Measurements from ENCODE around the gene EIF2S2. TPM values are rescaled to one million over a fixed set of nuclear protein-coding genes. Genes with fewer than 3 reads are reported as not detected.

Gene EIF2S2
- total RNA-seq, 5 donors from 2014 or later (not counting 1 experiment from before 2014, with no cell fraction given) = 20.6 to 54.7 (median 48.9) TPM

- no peaks in the 10 kb centered on the region for H3K27me3 ChIP-seq (replicated peaks in 1 of 2; ENCODE audit: control insufficient read depth in 2 of 2, extremely low read depth in 1 of 2, insufficient read depth in 2 of 2, low read length in 1 of 2)
- H3K36me3 ChIP-seq (ENCODE audit: control insufficient read depth in 2 of 2, extremely low read depth in 1 of 2, insufficient read depth in 1 of 2, low read length in 1 of 2) = peaks cover 4 to 7% of the 10 kb centered on the region in 2 donors
- Mint-ChIP-seq H3K4me3 (no peak overlapping the region), H3K27ac (peak overlapping the region; percentile 28 to 37), H3K9me3 (no peaks in the 10 kb centered on the region), H3K4me1 (peaks cover 86 to 94% (median 94%) of the 10 kb centered on the region in 3 donors), H3K27me3 (no peaks in the 10 kb centered on the region), H3K36me3 (peaks cover 10% of the 10 kb centered on the region)
- ATAC-seq (replicated peaks in 1 of 4) (no peak), DNase-seq (no peak)
- no peaks in the 10 kb centered on the region for H3K9me3 ChIP-seq
- peaks cover 0 to 25% of the 10 kb centered on the region in 2 experiments for H3K4me1 ChIP-seq (ENCODE audit: control insufficient read depth in 1 of 2, extremely low read depth in 1 of 2, insufficient read depth in 2 of 2, low read length in 2 of 2)
- ChIA-PET POLR2A (no interaction called here), CTCF (no interaction called here)
- 100% methylated on average over 1 of the region's 5 CpGs for WGBS (ENCODE audit: insufficient coverage)
- H3K27ac ChIP-seq (ENCODE audit: low read length) = no peak overlapping the region
- H3K4me3 ChIP-seq (ENCODE audit: control insufficient read depth in 1 of 2, extremely low read depth in 1 of 2, low read length in 1 of 2) = no peak overlapping the region
Measured at GRCh38 chr20:34045930-34046725, 65.9 kb downstream of the EIF2S2 start.

- Histone ChIP-seq H3K36me3 (ENCODE audit: control insufficient read depth in 2 of 2, extremely low read depth in 1 of 2, insufficient read depth in 1 of 2, low read length in 1 of 2) (peaks cover 4 to 7% of the 10 kb centered on the region in 2 donors), H3K4me3 (ENCODE audit: control insufficient read depth in 1 of 2, extremely low read depth in 1 of 2, low read length in 1 of 2) (no peak overlapping the region), H3K4me1 (ENCODE audit: control insufficient read depth in 1 of 2, extremely low read depth in 1 of 2, insufficient read depth in 2 of 2, low read length in 2 of 2) (peaks cover 0 to 25% of the 10 kb centered on the region in 2 experiments), H3K27me3 (replicated peaks in 1 of 2; ENCODE audit: control insufficient read depth in 2 of 2, extremely low read depth in 1 of 2, insufficient read depth in 2 of 2, low read length in 1 of 2) (no peaks in the 10 kb centered on the region), H3K9me3 (no peaks in the 10 kb centered on the region), H3K27ac (ENCODE audit: low read length) (no peak overlapping the region)
- peak overlapping the region in 1 of 2 donors; percentile 23 for H3K27ac Mint-ChIP-seq
- peaks cover 88 to 94% (median 94%) of the 10 kb centered on the region in 3 donors for H3K4me1 Mint-ChIP-seq
- DNase-seq (no peak), ATAC-seq (replicated peaks in 1 of 4) (no peak)
- POLR2A ChIA-PET = interaction anchor here in 1 of 2 donors (0.6 kb wide), 1 partner anchor 1726 kb away, joined by 5 read pairs; no protein-coding TSS in a partner anchor
- H3K36me3 Mint-ChIP-seq = peaks cover 10% of the 10 kb centered on the region
- 71% methylated on average over 1 of the region's 2 CpGs for WGBS (ENCODE audit: insufficient coverage)
- H3K4me3 Mint-ChIP-seq = no peak overlapping the region
- no peaks in the 10 kb centered on the region for H3K27me3 Mint-ChIP-seq
- H3K9me3 Mint-ChIP-seq = no peaks in the 10 kb centered on the region
- CTCF ChIA-PET = interaction anchor here in 1 of 2 donors (0.5 kb wide), 1 partner anchor 130 kb away, joined by 3 read pairs; no protein-coding TSS in a partner anchor
Measured at GRCh38 chr20:34045294-34045693, 66.7 kb downstream of the EIF2S2 start.

- no peaks in the 10 kb centered on the region for H3K27me3 ChIP-seq (replicated peaks in 1 of 2; ENCODE audit: control insufficient read depth in 2 of 2, extremely low read depth in 1 of 2, insufficient read depth in 2 of 2, low read length in 1 of 2)
- Mint-ChIP-seq H3K4me1 (peaks cover 88 to 94% (median 93%) of the 10 kb centered on the region in 3 donors), H3K9me3 (no peaks in the 10 kb centered on the region), H3K27me3 (no peaks in the 10 kb centered on the region), H3K4me3 (no peak overlapping the region), H3K27ac (peak overlapping the region; percentile 50), H3K36me3 (peaks cover 10% of the 10 kb centered on the region)
- peaks cover under 1 to 7% of the 10 kb centered on the region in 2 donors for H3K36me3 ChIP-seq (ENCODE audit: control insufficient read depth in 2 of 2, extremely low read depth in 1 of 2, insufficient read depth in 1 of 2, low read length in 1 of 2)
- ChIA-PET CTCF (no interaction called here), POLR2A (no interaction called here)
- no peak for DNase-seq
- no peaks in the 10 kb centered on the region for H3K9me3 ChIP-seq
- H3K4me1 ChIP-seq (ENCODE audit: control insufficient read depth in 1 of 2, extremely low read depth in 1 of 2, insufficient read depth in 2 of 2, low read length in 2 of 2) = peaks cover 2 to 28% of the 10 kb centered on the region in 2 experiments
- no peak overlapping the region for H3K27ac ChIP-seq (ENCODE audit: low read length)
- no peak overlapping the region for H3K4me3 ChIP-seq (ENCODE audit: control insufficient read depth in 1 of 2, extremely low read depth in 1 of 2, low read length in 1 of 2)
- no peak for ATAC-seq (replicated peaks in 1 of 4)
Measured at GRCh38 chr20:34043025-34043424, 69.0 kb downstream of the EIF2S2 start.

- CTCF ChIA-PET = no interaction called here
- H3K9me3 Mint-ChIP-seq = no peaks in the 10 kb centered on the region
Measured at GRCh38 chr20:34042262-34042661, 69.8 kb downstream of the EIF2S2 start.

GRCh38 chr20:34041226-34041625 is 70.8 kb downstream of the EIF2S2 start:
- Histone ChIP-seq H3K4me3 (ENCODE audit: control insufficient read depth in 1 of 2, extremely low read depth in 1 of 2, low read length in 1 of 2) (no peak overlapping the region), H3K27ac (ENCODE audit: low read length) (no peak overlapping the region), H3K9me3 (no peaks in the 10 kb centered on the region), H3K4me1 (ENCODE audit: control insufficient read depth in 1 of 2, extremely low read depth in 1 of 2, insufficient read depth in 2 of 2, low read length in 2 of 2) (peaks cover 10 to 33% of the 10 kb centered on the region in 2 experiments), H3K27me3 (replicated peaks in 1 of 2; ENCODE audit: control insufficient read depth in 2 of 2, extremely low read depth in 1 of 2, insufficient read depth in 2 of 2, low read length in 1 of 2) (no peaks in the 10 kb centered on the region), H3K36me3 (ENCODE audit: control insufficient read depth in 2 of 2, extremely low read depth in 1 of 2, insufficient read depth in 1 of 2, low read length in 1 of 2) (no peaks in the 10 kb centered on the region)
- H3K9me3 Mint-ChIP-seq = no peaks in the 10 kb centered on the region
- WGBS (ENCODE audit: insufficient coverage) = 100% methylated on average over 1 of the region's 4 CpGs
- CTCF ChIA-PET = interaction anchor here in 1 of 2 donors (0.5 kb wide), 1 partner anchor 17 kb away, joined by 3 read pairs; no protein-coding TSS in a partner anchor
- no peaks in the 10 kb centered on the region for H3K27me3 Mint-ChIP-seq
- no peak overlapping the region for H3K4me3 Mint-ChIP-seq
- no peak for ATAC-seq (replicated peaks in 1 of 4)
- peaks cover 10% of the 10 kb centered on the region for H3K36me3 Mint-ChIP-seq
- POLR2A ChIA-PET = interaction anchor here in 1 of 2 donors (0.6 to 0.7 kb wide), 2 partner anchors 26 to 92 kb away, joined by 3 to 4 read pairs; no protein-coding TSS in a partner anchor
- no peak for DNase-seq
- peak overlapping the region in 1 of 2 donors; percentile 45 for H3K27ac Mint-ChIP-seq
- peaks cover 90 to 96% (median 96%) of the 10 kb centered on the region in 3 donors for H3K4me1 Mint-ChIP-seq

More at GRCh38 chr20:34042262-34042661, 69.8 kb downstream of the EIF2S2 start:
- Histone ChIP-seq H3K9me3 (no peaks in the 10 kb centered on the region), H3K4me3 (ENCODE audit: control insufficient read depth in 1 of 2, extremely low read depth in 1 of 2, low read length in 1 of 2) (no peak overlapping the region), H3K27ac (ENCODE audit: low read length) (no peak overlapping the region), H3K27me3 (replicated peaks in 1 of 2; ENCODE audit: control insufficient read depth in 2 of 2, extremely low read depth in 1 of 2, insufficient read depth in 2 of 2, low read length in 1 of 2) (no peaks in the 10 kb centered on the region), H3K36me3 (ENCODE audit: control insufficient read depth in 2 of 2, extremely low read depth in 1 of 2, insufficient read depth in 1 of 2, low read length in 1 of 2) (peaks cover 0 to 2% of the 10 kb centered on the region in 2 donors), H3K4me1 (ENCODE audit: control insufficient read depth in 1 of 2, extremely low read depth in 1 of 2, insufficient read depth in 2 of 2, low read length in 2 of 2) (peaks cover 7 to 29% of the 10 kb centered on the region in 2 experiments)
- H3K4me1 Mint-ChIP-seq = peaks cover 88 to 94% (median 93%) of the 10 kb centered on the region in 3 donors
- WGBS (ENCODE audit: insufficient coverage) = 93% methylated on average over 3 of the region's 4 CpGs
- H3K36me3 Mint-ChIP-seq = peaks cover 10% of the 10 kb centered on the region
- peak in 20 of 35 experiments; percentile 4 to 49 (median 18) for DNase-seq
- no peak overlapping the region for H3K4me3 Mint-ChIP-seq
- POLR2A ChIA-PET = interaction anchor here in 1 of 2 donors (0.7 kb wide), 1 partner anchor 70 kb away, joined by 7 read pairs; no protein-coding TSS in a partner anchor
- peak in 2 of 4 experiments; percentile 44 to 78 for ATAC-seq (replicated peaks in 1 of 4)
- no peaks in the 10 kb centered on the region for H3K27me3 Mint-ChIP-seq
- peak overlapping the region; percentile 36 to 37 for H3K27ac Mint-ChIP-seq

- ATAC-seq (replicated peaks in 1 of 4) (no peak), DNase-seq (no peak)
- no peak overlapping the region for H3K27ac Mint-ChIP-seq
- H3K9me3 Mint-ChIP-seq = no peaks in the 10 kb centered on the region
- no peak overlapping the region for H3K4me3 ChIP-seq (ENCODE audit: control insufficient read depth in 1 of 2, extremely low read depth in 1 of 2, low read length in 1 of 2)
- H3K27me3 ChIP-seq (replicated peaks in 1 of 2; ENCODE audit: control insufficient read depth in 2 of 2, extremely low read depth in 1 of 2, insufficient read depth in 2 of 2, low read length in 1 of 2) = no peaks in the 10 kb centered on the region
- POLR2A ChIA-PET = interaction anchor here in 1 of 2 donors (0.6 to 0.7 kb wide), 2 partner anchors 26 to 91 kb away, joined by 3 to 4 read pairs; no protein-coding TSS in a partner anchor
- no peaks in the 10 kb centered on the region for H3K36me3 ChIP-seq (ENCODE audit: control insufficient read depth in 2 of 2, extremely low read depth in 1 of 2, insufficient read depth in 1 of 2, low read length in 1 of 2)
- peaks cover 10% of the 10 kb centered on the region for H3K36me3 Mint-ChIP-seq
- H3K4me1 Mint-ChIP-seq = peaks cover 90 to 96% (median 96%) of the 10 kb centered on the region in 3 donors
- peaks cover 10 to 33% of the 10 kb centered on the region in 2 experiments for H3K4me1 ChIP-seq (ENCODE audit: control insufficient read depth in 1 of 2, extremely low read depth in 1 of 2, insufficient read depth in 2 of 2, low read length in 2 of 2)
- no peaks in the 10 kb centered on the region for H3K9me3 ChIP-seq
- WGBS (ENCODE audit: insufficient coverage) = 96% methylated on average over 5 of the region's 9 CpGs
- H3K4me3 Mint-ChIP-seq = peak overlapping the region in 1 of 3 donors; percentile 28
- H3K27ac ChIP-seq (ENCODE audit: low read length) = no peak overlapping the region
- no peaks in the 10 kb centered on the region for H3K27me3 Mint-ChIP-seq
- CTCF ChIA-PET = interaction anchor here in 1 of 2 donors (0.5 kb wide), 1 partner anchor 18 kb away, joined by 3 read pairs; no protein-coding TSS in a partner anchor
Measured at GRCh38 chr20:34040300-34040995, 71.6 kb downstream of the EIF2S2 start.
